H1 (cell line): ENCODE data around the gene SERPINB1.

ENCODE experiments used
- CHD1 ChIP-seq: IDR thresholded peaks from 2 replicates; pipeline ENCODE4 v1.6.1; 2012; ENCODE audit warnings: low read depth, low read length, improper control_type of control experiment
- POLR2A ChIP-seq, 2 experiments: IDR thresholded peaks; 1 replicate in 1 of 2; 2 replicates in 1 of 2; pipeline ENCODE4 v1.6.1; 2011; ENCODE audit warnings: low read depth in 2 of 2, low read length in 2 of 2, mild to moderate bottlenecking in 2 of 2; ENCODE audit errors: control extremely low read depth in 1 of 2
- SP1 ChIP-seq: IDR thresholded peaks from 2 replicates; pipeline ENCODE4 v1.6.1; 2011; ENCODE audit warnings: low read depth, low read length
- SP2 ChIP-seq: IDR thresholded peaks from 2 replicates; pipeline ENCODE4 v1.6.1; 2012; ENCODE audit warnings: mild to moderate bottlenecking, low read length, inconsistent platforms
- SUZ12 ChIP-seq: fragments of 200-600 bp; sonication (generic); IDR thresholded peaks from 2 replicates; pipeline ENCODE4 v1.6.1; 2012; ENCODE audit warnings: mild to moderate bottlenecking, inconsistent platforms, low read length, moderate library complexity, mixed read lengths
- ZNF274 ChIP-seq: IDR thresholded peaks from 2 replicates; pipeline ENCODE4 v1.7.0; 2012; ENCODE audit warnings: low read length, borderline replicate concordance; ENCODE audit errors: extremely low read depth
- TF ChIP-seq, protein P1 (sequence below), 3 experiments: IDR thresholded peaks; 1 replicate in 2 of 3; 2 replicates in 1 of 3; pipeline versions ENCODE4 v1.5.1 to v1.6.1; 2011; ENCODE audit warnings: low read length in 3 of 3, mild to moderate bottlenecking in 3 of 3, inconsistent platforms in 2 of 3, low read depth in 1 of 3, moderate library complexity in 1 of 3; ENCODE audit not compliant: insufficient read depth in 1 of 3; ENCODE audit errors: control extremely low read depth in 1 of 3

DNA sequence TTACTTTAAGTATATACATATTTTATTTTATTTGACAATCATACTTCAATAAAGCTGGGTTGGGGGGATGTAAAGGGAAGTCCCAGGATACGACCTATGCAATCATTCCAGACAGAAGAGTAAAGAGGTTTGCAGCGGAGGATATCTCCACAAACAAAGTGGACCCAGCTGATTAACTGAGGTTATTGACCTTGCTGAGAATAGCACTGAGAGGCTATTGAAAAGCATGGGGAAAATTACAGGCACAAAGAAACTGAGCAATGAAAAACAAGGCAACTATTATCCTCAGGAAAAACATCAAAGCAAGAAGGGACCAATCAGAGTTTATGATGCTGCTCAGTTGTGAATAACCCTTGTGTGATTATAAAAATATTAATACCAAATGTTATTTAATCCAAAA, 32.6 kb downstream of the SERPINB1 start:
- no peak for TF ChIP-seq SP1
- TF ChIP-seq, protein P1, sequence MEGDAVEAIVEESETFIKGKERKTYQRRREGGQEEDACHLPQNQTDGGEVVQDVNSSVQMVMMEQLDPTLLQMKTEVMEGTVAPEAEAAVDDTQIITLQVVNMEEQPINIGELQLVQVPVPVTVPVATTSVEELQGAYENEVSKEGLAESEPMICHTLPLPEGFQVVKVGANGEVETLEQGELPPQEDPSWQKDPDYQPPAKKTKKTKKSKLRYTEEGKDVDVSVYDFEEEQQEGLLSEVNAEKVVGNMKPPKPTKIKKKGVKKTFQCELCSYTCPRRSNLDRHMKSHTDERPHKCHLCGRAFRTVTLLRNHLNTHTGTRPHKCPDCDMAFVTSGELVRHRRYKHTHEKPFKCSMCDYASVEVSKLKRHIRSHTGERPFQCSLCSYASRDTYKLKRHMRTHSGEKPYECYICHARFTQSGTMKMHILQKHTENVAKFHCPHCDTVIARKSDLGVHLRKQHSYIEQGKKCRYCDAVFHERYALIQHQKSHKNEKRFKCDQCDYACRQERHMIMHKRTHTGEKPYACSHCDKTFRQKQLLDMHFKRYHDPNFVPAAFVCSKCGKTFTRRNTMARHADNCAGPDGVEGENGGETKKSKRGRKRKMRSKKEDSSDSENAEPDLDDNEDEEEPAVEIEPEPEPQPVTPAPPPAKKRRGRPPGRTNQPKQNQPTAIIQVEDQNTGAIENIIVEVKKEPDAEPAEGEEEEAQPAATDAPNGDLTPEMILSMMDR (IDR thresholded peaks at IDR 0.05; ENCODE audit: control extremely low read depth in 1 of 3, insufficient read depth in 1 of 3, low read depth in 1 of 3, low read length in 3 of 3): no peak
- TF ChIP-seq SP2: no peak
- TF ChIP-seq SUZ12: no peak
- TF ChIP-seq POLR2A (IDR thresholded peaks at IDR 0.05; ENCODE audit: control extremely low read depth in 1 of 2, low read depth in 2 of 2, low read length in 2 of 2): no peak
- TF ChIP-seq CHD1: no peak
- TF ChIP-seq ZNF274: no peak
